ENCODE measurements around the gene KCNIP4.

The KCNIP4 gene

GRCh38 chr4:21964762-21965319, 16.3 kb upstream of the KCNIP4 start:
- Histone ChIP-seq H3K9me3 (ENCODE audit: insufficient read depth, low read depth, low read length) (no peaks in the 10 kb centered on the region), H3K36me3 (ENCODE audit: insufficient read depth, low read length) (no peaks in the 10 kb centered on the region), H3K27ac (ENCODE audit: low read depth, low read length) (no peak overlapping the region), H3K9ac (ENCODE audit: low read depth, low read length) (no peak overlapping the region), H3K27me3 (ENCODE audit: insufficient read depth, low read length) (no peaks in the 10 kb centered on the region), H3K4me1 (ENCODE audit: insufficient read depth, low read length) (no peaks in the 10 kb centered on the region), H3K4me3 (ENCODE audit: low read length) (no peak overlapping the region)
- WGBS: 94% methylated on average over 3 of the region's 3 CpGs

- WGBS: 93% methylated on average over 2 of the region's 3 CpGs
- H3K4me1 ChIP-seq (ENCODE audit: insufficient read depth, low read length): no peaks in the 10 kb centered on the region
- no peak overlapping the region for H3K27ac ChIP-seq (ENCODE audit: low read depth, low read length)
- H3K36me3 ChIP-seq (ENCODE audit: insufficient read depth, low read length): no peaks in the 10 kb centered on the region
- H3K27me3 ChIP-seq (ENCODE audit: insufficient read depth, low read length): no peaks in the 10 kb centered on the region
- no peaks in the 10 kb centered on the region for H3K9me3 ChIP-seq (ENCODE audit: insufficient read depth, low read depth, low read length)
- no peak overlapping the region for H3K4me3 ChIP-seq (ENCODE audit: low read length)
- H3K9ac ChIP-seq (ENCODE audit: low read depth, low read length): no peak overlapping the region
Observed at GRCh38 chr4:21962691-21963090, 14.1 kb upstream of the KCNIP4 start.

- WGBS: 92% methylated on average over 4 of the region's 4 CpGs
- no peaks in the 10 kb centered on the region for H3K4me1 ChIP-seq (ENCODE audit: insufficient read depth, low read length)
- H3K36me3 ChIP-seq (ENCODE audit: insufficient read depth, low read length): no peaks in the 10 kb centered on the region
- H3K9ac ChIP-seq (ENCODE audit: low read depth, low read length): no peak overlapping the region
- no peak overlapping the region for H3K27ac ChIP-seq (ENCODE audit: low read depth, low read length)
- H3K4me3 ChIP-seq (ENCODE audit: low read length): no peak overlapping the region
- no peaks in the 10 kb centered on the region for H3K9me3 ChIP-seq (ENCODE audit: insufficient read depth, low read depth, low read length)
- no peaks in the 10 kb centered on the region for H3K27me3 ChIP-seq (ENCODE audit: insufficient read depth, low read length)
Observed at GRCh38 chr4:21960793-21961192, 12.2 kb upstream of the KCNIP4 start.

GRCh38 chr4:21954916-21955315, 6.3 kb upstream of the KCNIP4 start:
- Histone ChIP-seq H3K9ac (ENCODE audit: low read depth, low read length) (no peak overlapping the region), H3K27me3 (ENCODE audit: insufficient read depth, low read length) (peaks cover 10% of the 10 kb centered on the region), H3K9me3 (ENCODE audit: insufficient read depth, low read depth, low read length) (no peaks in the 10 kb centered on the region), H3K27ac (ENCODE audit: low read depth, low read length) (no peak overlapping the region), H3K36me3 (ENCODE audit: insufficient read depth, low read length) (no peaks in the 10 kb centered on the region), H3K4me3 (ENCODE audit: low read length) (no peak overlapping the region), H3K4me1 (ENCODE audit: insufficient read depth, low read length) (no peaks in the 10 kb centered on the region)
- 93% methylated on average over 3 of the region's 3 CpGs for WGBS

- H3K27me3 ChIP-seq (ENCODE audit: insufficient read depth, low read length): peaks cover 20% of the 10 kb centered on the region
- H3K36me3 ChIP-seq (ENCODE audit: insufficient read depth, low read length): no peaks in the 10 kb centered on the region
- no peak overlapping the region for H3K4me3 ChIP-seq (ENCODE audit: low read length)
- no peak overlapping the region for H3K9ac ChIP-seq (ENCODE audit: low read depth, low read length)
- 96% methylated on average over 3 of the region's 4 CpGs for WGBS
- H3K9me3 ChIP-seq (ENCODE audit: insufficient read depth, low read depth, low read length): no peaks in the 10 kb centered on the region
- no peaks in the 10 kb centered on the region; the same call in 1 of the 2 replicates for H3K4me1 ChIP-seq (ENCODE audit: insufficient read depth, low read length)
- H3K27ac ChIP-seq (ENCODE audit: low read depth, low read length): no peak overlapping the region
Observed at GRCh38 chr4:21953653-21954052, 5.1 kb upstream of the KCNIP4 start.

- Histone ChIP-seq H3K9me3 (ENCODE audit: insufficient read depth, low read depth, low read length) (no peaks in the 10 kb centered on the region), H3K4me3 (ENCODE audit: low read length) (no peak overlapping the region), H3K27ac (ENCODE audit: low read depth, low read length) (no peak overlapping the region), H3K9ac (ENCODE audit: low read depth, low read length) (no peak overlapping the region), H3K4me1 (ENCODE audit: insufficient read depth, low read length) (peaks cover 4% of the 10 kb centered on the region), H3K27me3 (ENCODE audit: insufficient read depth, low read length) (peaks cover 31% of the 10 kb centered on the region), H3K36me3 (ENCODE audit: insufficient read depth, low read length) (no peaks in the 10 kb centered on the region)
- 97% methylated on average over 3 of the region's 3 CpGs for WGBS
Observed at GRCh38 chr4:21952549-21952948, 4.0 kb upstream of the KCNIP4 start.

GRCh38 chr4:21949073-21949457, 493 bp upstream of the KCNIP4 start:
- H3K4me3 ChIP-seq (ENCODE audit: low read length): peak overlapping the region; percentile 62
- H3K9ac ChIP-seq (ENCODE audit: low read depth, low read length): peak overlapping the region; percentile 33; the same call in 1 of the 2 replicates
- H3K27ac ChIP-seq (ENCODE audit: low read depth, low read length): no peak overlapping the region
- H3K36me3 ChIP-seq (ENCODE audit: insufficient read depth, low read length): no peaks in the 10 kb centered on the region
- peaks cover 57% of the 10 kb centered on the region for H3K27me3 ChIP-seq (ENCODE audit: insufficient read depth, low read length)
- no peaks in the 10 kb centered on the region for H3K9me3 ChIP-seq (ENCODE audit: insufficient read depth, low read depth, low read length)
- peaks cover 4% of the 10 kb centered on the region for H3K4me1 ChIP-seq (ENCODE audit: insufficient read depth, low read length)
- WGBS: 9% methylated on average over 26 of the region's 26 CpGs

GRCh38 chr4:21947791-21948346, 703 bp downstream of the KCNIP4 start:
- peak overlapping the region; percentile 58 for H3K9ac ChIP-seq (ENCODE audit: low read depth, low read length)
- peaks cover 57% of the 10 kb centered on the region for H3K27me3 ChIP-seq (ENCODE audit: insufficient read depth, low read length)
- no peak overlapping the region for H3K27ac ChIP-seq (ENCODE audit: low read depth, low read length)
- H3K4me3 ChIP-seq (ENCODE audit: low read length): peak overlapping the region; percentile 71
- no peaks in the 10 kb centered on the region for H3K9me3 ChIP-seq (ENCODE audit: insufficient read depth, low read depth, low read length)
- WGBS: 43% methylated on average over 17 of the region's 18 CpGs
- H3K4me1 ChIP-seq (ENCODE audit: insufficient read depth, low read length): peaks cover 4% of the 10 kb centered on the region
- no peaks in the 10 kb centered on the region for H3K36me3 ChIP-seq (ENCODE audit: insufficient read depth, low read length)

GRCh38 chr4:21946858-21947257, 1.7 kb downstream of the KCNIP4 start:
- peaks cover 57% of the 10 kb centered on the region for H3K27me3 ChIP-seq (ENCODE audit: insufficient read depth, low read length)
- WGBS: 93% methylated on average over 6 of the region's 6 CpGs
- H3K27ac ChIP-seq (ENCODE audit: low read depth, low read length): no peak overlapping the region
- H3K4me1 ChIP-seq (ENCODE audit: insufficient read depth, low read length): peaks cover 4% of the 10 kb centered on the region
- no peak overlapping the region for H3K4me3 ChIP-seq (ENCODE audit: low read length)
- no peaks in the 10 kb centered on the region for H3K36me3 ChIP-seq (ENCODE audit: insufficient read depth, low read length)
- H3K9me3 ChIP-seq (ENCODE audit: insufficient read depth, low read depth, low read length): no peaks in the 10 kb centered on the region
- no peak overlapping the region for H3K9ac ChIP-seq (ENCODE audit: low read depth, low read length)

GRCh38 chr4:21921526-21922180, 26.9 kb downstream of the KCNIP4 start:
- H3K36me3 ChIP-seq (ENCODE audit: insufficient read depth, low read length): no peaks in the 10 kb centered on the region
- no peak overlapping the region for H3K4me3 ChIP-seq (ENCODE audit: low read length)
- no peaks in the 10 kb centered on the region for H3K27me3 ChIP-seq (ENCODE audit: insufficient read depth, low read length)
- H3K9ac ChIP-seq (ENCODE audit: low read depth, low read length): no peak overlapping the region
- no peak overlapping the region for H3K27ac ChIP-seq (ENCODE audit: low read depth, low read length)
- 83% methylated on average over 3 of the region's 3 CpGs for WGBS
- H3K9me3 ChIP-seq (ENCODE audit: insufficient read depth, low read depth, low read length): no peaks in the 10 kb centered on the region
- no peaks in the 10 kb centered on the region for H3K4me1 ChIP-seq (ENCODE audit: insufficient read depth, low read length)

- WGBS: 93% methylated on average over 3 of the region's 3 CpGs
- no peak overlapping the region for H3K4me3 ChIP-seq (ENCODE audit: low read length)
Observed at GRCh38 chr4:21915761-21916160, 32.8 kb downstream of the KCNIP4 start.

More at GRCh38 chr4:21915761-21916160, 32.8 kb downstream of the KCNIP4 start:
- H3K4me1 ChIP-seq (ENCODE audit: insufficient read depth, low read length): no peaks in the 10 kb centered on the region
- no peak overlapping the region for H3K9ac ChIP-seq (ENCODE audit: low read depth, low read length)
- H3K9me3 ChIP-seq (ENCODE audit: insufficient read depth, low read depth, low read length): no peaks in the 10 kb centered on the region
- H3K36me3 ChIP-seq (ENCODE audit: insufficient read depth, low read length): no peaks in the 10 kb centered on the region
- H3K27me3 ChIP-seq (ENCODE audit: insufficient read depth, low read length): no peaks in the 10 kb centered on the region
- H3K27ac ChIP-seq (ENCODE audit: low read depth, low read length): no peak overlapping the region

Data from HUES64 (cell line).